HPDE6-E6E7 (cell line): ENCODE results near the gene STH.
A peak's percentile ranks its signal among the peaks of the same experiment; 100 is the strongest.

Experiments
- DNase-seq: peaks from one replicate; pipeline ENCODE4 v3.0.0; 2011; ENCODE audit warnings: missing footprints; ENCODE audit errors: extremely low spot score

The STH gene

DNA sequence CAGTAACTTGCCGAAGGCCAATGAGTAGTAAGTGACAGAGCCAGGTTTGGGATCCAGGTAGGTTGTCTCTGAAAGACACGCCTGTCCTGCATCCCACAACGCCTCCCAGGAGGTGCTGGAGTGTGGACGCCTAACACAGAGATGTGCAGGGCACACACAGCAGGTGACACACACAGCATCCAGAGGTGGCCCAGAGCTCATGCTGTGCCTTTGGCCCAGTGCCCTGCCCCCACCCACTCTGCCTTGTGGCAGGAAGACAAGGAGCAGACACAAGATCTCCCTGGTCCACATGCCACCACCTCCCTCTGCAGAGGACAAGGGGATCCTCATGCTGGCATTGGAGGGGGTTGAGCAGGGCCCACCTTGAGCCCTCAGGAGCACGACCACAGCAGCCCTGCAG, 14.7 kb upstream of the STH start:
- DNase-seq, result no peak

DNA sequence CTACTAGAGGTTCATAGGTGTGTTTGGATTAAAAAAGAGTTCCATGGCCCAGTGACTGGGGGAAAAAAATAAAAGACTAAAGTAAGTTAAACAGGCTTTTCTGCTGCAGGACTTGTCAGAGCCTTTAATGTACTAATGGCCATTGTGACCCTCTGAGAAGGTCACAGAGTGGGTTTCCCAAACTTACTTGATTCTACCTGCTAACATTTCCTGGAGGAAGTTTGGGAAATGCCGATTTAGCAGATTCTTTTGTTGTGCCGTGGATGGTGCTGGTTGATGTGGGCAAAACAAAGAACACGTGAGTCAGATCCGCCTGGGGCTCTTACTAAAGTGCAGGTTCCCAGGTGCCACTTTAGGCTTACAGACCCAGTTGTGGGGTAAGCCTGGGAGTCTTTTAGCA, 13.6 kb upstream of the STH start:
- DNase-seq, result no peak

DNA sequence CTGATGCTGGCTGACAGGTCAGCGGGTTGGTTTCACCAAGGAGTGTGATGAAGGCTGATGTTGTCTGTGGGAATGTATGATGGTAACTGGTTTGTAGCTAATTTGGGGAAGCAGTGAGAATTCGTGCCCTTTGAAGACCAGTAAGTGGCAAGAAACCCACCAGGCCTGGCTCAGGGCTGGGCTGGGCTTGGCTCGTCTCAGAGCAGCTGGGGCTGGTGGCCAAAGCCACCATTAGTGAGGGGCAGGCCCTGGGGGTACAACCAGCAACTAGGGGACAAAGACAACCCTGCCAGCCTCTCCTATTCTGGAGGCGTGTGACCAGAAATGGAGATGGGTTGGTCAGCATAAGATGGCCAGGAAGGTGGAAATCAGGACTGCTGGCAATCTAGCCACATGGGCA, 13.0 kb upstream of the STH start:
- DNase-seq, result no peak

DNA sequence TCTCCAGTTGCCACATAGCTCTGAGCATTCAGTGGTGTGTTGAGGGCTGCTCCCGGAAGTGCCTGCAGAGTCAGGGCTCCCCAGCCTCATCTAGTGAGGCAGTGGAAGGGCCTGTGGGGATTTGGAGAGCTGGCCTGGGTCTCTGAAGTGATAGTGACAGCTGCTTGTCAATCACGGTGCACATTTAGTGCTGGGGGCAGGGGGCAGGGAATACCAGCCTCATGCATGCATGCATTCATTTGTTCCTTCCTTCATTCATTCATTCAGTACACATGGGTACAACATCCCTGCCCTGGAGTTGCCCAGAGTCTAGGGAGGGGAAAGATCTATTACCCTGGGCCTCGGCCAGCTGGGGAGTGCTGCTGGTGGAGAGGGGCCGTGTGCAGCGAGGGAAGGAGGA, 11.3 kb upstream of the STH start:
- no peak for DNase-seq

DNA sequence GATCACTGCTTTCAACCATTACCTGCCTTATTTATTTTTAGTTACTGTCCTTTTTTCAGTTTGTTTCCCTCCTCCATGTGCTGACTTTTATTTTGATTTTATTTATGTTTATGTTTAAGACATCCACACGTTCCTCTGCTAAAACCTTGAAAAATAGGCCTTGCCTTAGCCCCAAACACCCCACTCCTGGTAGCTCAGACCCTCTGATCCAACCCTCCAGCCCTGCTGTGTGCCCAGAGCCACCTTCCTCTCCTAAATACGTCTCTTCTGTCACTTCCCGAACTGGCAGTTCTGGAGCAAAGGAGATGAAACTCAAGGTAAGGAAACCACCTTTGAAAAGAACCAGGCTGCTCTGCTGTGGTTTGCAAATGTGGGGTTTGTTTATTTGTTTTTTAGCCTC, 9.3 kb upstream of the STH start:
- no peak for DNase-seq

- DNase-seq, result no peak
Measured at GRCh38 chr17:45990886-45991285, 8.2 kb upstream of the STH start.

- no peak for DNase-seq
Measured at GRCh38 chr17:45991341-45991740, 7.7 kb upstream of the STH start.

- DNase-seq, result no peak
Measured at GRCh38 chr17:45992175-45992574, 6.9 kb upstream of the STH start.

- DNase-seq, result no peak
Measured at GRCh38 chr17:45992904-45993303, 6.1 kb upstream of the STH start.

GRCh38 chr17:45993962-45994627, 5.0 kb upstream of the STH start:
- DNase-seq, result no peak

DNA sequence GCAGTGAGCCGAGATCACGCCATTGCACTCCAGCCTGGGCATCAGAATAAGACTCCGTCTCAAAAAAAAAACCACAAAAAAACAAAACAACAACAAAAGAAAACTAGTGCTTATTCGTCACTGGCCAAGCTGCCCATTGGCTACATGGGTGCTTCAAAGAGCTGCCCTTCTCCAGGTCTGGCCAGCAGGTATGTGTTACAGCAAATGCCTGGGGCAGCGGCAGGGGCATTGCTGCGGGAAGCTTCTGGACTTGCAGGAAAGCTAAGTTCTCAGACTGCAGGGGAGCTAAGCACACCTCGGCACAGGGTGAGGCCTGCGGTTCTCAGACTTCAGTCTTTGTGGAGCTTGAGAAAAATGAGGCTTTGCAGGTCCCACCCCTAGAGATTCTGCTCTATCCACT, 4.1 kb upstream of the STH start:
- DNase-seq, result no peak

- no peak for DNase-seq
Measured at GRCh38 chr17:45995627-45996270, 3.3 kb upstream of the STH start.

- no peak for DNase-seq
Measured at GRCh38 chr17:45996282-45996937, 2.6 kb upstream of the STH start.

GRCh38 chr17:45997166-45997565, 1.9 kb upstream of the STH start:
- no peak for DNase-seq

DNA sequence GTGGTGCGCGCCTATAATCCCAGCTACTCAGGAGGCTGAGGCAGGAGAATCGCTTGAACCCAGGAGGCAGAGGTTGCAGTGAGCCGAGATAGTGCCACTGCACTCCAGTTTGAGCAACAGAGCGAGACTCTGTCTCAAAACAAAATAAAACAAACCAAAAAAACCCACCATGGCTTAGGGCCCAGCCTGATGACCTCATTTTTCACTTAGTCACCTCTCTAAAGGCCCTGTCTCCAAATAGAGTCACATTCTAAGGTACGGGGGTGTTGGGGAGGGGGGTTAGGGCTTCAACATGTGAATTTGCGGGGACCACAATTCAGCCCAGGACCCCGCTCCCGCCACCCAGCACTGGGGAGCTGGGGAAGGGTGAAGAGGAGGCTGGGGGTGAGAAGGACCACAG, 1.4 kb upstream of the STH start:
- DNase-seq, result no peak

DNA sequence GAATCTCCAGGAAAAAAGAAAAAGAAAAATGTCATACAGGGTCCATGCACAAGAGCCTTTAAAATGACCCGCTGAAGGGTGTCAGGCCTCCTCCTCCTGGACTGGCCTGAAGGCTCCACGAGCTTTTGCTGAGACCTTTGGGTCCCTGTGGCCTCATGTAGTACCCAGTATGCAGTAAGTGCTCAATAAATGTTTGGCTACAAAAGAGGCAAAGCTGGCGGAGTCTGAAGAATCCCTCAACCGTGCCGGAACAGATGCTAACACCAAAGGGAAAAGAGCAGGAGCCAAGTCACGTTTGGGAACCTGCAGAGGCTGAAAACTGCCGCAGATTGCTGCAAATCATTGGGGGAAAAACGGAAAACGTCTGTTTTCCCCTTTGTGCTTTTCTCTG, 845 bp downstream of the STH start:
- DNase-seq, result no peak

DNA sequence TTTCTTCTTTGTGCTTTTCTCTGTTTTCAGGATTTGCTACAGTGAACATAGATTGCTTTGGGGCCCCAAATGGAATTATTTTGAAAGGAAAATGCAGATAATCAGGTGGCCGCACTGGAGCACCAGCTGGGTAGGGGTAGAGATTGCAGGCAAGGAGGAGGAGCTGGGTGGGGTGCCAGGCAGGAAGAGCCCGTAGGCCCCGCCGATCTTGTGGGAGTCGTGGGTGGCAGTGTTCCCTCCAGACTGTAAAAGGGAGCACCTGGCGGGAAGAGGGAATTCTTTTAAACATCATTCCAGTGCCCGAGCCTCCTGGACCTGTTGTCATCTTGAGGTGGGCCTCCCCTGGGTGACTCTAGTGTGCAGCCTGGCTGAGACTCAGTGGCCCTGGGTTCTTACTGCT, 1.2 kb downstream of the STH start:
- DNase-seq, result no peak

DNA sequence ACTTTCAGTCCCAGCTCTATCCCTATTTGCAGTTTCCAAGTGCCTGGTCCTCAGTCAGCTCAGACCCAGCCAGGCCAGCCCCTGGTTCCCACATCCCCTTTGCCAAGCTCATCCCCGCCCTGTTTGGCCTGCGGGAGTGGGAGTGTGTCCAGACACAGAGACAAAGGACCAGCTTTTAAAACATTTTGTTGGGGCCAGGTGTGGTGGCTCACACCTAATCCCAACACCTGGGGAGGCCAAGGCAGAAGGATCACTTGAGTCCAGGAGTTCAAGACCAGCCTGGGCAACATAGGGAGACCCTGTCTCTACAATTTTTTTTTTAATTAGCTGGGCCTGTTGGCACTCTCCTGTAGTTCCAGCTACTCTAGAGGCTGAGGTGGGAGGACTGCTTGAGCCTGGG, 1.7 kb downstream of the STH start:
- no peak for DNase-seq

DNA sequence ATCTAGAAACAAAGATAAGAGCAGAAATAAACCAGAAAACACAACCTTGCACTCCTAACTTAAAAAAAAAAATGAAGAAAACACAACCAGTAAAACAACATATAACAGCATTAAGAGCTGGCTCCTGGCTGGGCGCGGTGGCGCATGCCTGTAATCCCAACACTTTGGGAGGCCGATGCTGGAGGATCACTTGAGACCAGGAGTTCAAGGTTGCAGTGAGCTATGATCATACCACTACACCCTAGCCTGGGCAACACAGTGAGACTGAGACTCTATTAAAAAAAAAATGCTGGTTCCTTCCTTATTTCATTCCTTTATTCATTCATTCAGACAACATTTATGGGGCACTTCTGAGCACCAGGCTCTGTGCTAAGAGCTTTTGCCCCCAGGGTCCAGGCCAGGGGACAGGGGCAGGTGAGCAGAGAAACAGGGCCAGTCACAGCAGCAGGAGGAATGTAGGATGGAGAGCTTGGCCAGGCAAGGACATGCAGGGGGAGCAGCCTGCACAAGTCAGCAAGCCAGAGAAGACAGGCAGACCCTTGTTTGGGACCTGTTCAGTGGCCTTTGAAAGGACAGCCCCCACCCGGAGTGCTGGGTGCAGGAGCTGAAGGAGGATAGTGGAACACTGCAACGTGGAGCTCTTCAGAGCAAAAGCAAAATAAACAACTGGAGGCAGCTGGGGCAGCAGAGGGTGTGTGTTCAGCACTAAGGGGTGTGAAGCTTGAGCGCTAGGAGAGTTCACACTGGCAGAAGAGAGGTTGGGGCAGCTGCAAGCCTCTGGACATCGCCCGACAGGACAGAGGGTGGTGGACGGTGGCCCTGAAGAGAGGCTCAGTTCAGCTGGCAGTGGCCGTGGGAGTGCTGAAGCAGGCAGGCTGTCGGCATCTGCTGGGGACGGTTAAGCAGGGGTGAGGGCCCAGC, 2.6 kb downstream of the STH start:
- no peak for DNase-seq

GRCh38 chr17:46002311-46002972, 3.4 kb downstream of the STH start:
- DNase-seq, result peak; percentile 63

GRCh38 chr17:46002973-46003316, 3.9 kb downstream of the STH start:
- no peak for DNase-seq
